ENCODE results near the gene SLC10A7.

DNA sequence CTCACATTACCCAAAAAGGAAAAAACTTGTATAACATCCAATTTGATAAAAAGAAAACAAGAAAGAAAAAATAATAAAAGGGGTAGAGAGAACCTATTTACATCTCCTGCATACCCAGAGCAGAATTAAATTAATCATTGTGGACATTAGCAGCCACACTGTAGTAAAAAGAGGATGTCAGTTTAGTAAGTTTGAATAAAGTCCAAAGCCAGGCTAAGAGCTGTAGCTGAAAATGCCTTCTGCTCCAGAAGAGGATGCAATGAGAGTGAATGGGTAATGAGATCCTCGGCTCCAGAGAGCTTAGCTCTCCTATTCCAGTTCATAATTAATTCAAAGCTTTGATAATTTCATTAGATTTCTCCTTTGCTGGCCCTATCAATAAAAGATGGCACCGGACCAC, 78.2 kb downstream of the SLC10A7 start:
- TF ChIP-seq, protein P1, sequence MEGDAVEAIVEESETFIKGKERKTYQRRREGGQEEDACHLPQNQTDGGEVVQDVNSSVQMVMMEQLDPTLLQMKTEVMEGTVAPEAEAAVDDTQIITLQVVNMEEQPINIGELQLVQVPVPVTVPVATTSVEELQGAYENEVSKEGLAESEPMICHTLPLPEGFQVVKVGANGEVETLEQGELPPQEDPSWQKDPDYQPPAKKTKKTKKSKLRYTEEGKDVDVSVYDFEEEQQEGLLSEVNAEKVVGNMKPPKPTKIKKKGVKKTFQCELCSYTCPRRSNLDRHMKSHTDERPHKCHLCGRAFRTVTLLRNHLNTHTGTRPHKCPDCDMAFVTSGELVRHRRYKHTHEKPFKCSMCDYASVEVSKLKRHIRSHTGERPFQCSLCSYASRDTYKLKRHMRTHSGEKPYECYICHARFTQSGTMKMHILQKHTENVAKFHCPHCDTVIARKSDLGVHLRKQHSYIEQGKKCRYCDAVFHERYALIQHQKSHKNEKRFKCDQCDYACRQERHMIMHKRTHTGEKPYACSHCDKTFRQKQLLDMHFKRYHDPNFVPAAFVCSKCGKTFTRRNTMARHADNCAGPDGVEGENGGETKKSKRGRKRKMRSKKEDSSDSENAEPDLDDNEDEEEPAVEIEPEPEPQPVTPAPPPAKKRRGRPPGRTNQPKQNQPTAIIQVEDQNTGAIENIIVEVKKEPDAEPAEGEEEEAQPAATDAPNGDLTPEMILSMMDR (conservative IDR thresholded peaks at IDR 0.05 in 1 of 2, IDR thresholded peaks at IDR 0.05 in 1 of 2; ENCODE audit: extremely low read depth in 1 of 2, insufficient read depth in 1 of 2, low read depth in 1 of 2, low read length in 2 of 2): no peak
- TF ChIP-seq EZH2 (IDR thresholded peaks at IDR 0.05; ENCODE audit: borderline replicate concordance, low read length): no peak

Data from mammary epithelial cell (primary cell).